ENCODE measurements around the gene PTPN21.

DNA sequence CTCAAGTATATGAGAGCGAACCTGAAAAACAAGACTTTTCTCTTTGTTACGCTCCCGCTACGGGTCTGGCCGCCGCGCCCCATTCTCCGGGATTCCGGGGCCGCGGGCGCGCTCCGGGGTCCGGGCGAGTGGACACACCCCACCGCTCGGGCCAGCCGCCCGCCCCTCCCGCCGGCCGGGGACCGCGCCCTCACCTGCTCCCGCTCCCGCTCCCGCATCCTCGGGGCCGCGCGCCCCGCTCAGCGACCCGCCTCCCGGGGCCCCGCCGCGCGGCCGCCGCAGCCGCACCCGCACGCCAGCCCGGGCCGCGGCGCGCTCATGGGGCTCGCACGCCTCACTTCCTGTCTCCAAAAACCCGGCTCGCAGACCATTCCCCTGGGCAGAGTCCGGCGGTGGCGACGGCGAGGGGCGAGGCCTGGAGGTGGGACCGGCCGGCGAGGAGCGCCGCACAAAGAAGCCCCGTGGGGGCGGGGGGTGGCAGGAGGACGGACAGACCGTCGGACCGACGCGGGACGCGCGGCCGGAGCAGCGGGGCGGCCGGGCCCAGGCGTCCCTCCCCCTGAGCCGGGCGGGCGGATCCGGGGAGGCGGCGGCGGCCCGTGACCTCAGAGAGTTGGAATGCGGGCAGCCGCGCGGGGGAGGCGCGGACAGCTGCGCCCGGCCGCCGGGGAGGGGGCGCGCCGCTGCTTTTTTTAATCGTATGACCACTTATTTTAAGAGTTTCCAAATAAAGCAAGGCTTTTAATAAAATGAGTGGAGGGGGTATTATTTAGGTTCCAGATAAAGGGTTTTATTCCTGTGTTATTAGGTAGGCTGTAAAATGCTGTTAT lies at the start of gene PTPN21:
- TF ChIP-seq EZH2 (IDR thresholded peaks at IDR 0.05; ENCODE audit: insufficient read depth, low read length): no peak
- TF ChIP-seq, protein P1, sequence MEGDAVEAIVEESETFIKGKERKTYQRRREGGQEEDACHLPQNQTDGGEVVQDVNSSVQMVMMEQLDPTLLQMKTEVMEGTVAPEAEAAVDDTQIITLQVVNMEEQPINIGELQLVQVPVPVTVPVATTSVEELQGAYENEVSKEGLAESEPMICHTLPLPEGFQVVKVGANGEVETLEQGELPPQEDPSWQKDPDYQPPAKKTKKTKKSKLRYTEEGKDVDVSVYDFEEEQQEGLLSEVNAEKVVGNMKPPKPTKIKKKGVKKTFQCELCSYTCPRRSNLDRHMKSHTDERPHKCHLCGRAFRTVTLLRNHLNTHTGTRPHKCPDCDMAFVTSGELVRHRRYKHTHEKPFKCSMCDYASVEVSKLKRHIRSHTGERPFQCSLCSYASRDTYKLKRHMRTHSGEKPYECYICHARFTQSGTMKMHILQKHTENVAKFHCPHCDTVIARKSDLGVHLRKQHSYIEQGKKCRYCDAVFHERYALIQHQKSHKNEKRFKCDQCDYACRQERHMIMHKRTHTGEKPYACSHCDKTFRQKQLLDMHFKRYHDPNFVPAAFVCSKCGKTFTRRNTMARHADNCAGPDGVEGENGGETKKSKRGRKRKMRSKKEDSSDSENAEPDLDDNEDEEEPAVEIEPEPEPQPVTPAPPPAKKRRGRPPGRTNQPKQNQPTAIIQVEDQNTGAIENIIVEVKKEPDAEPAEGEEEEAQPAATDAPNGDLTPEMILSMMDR (IDR thresholded peaks at IDR 0.05; ENCODE audit: insufficient read depth, low read depth, low read length): no peak
